ENCODE results near the gene DDX1.

GRCh38 chr2:15609341-15610042 lies 17.8 kb downstream of the DDX1 start:
- TF ChIP-seq SAFB (IDR thresholded peaks at IDR 0.05; ENCODE audit: borderline replicate concordance, low read depth, low read length) (no peak), SREBF2 (CRISPR knock-in tag; IDR thresholded peaks at IDR 0.05) (no peak), HSF4 (CRISPR knock-in tag; IDR thresholded peaks at IDR 0.05; ENCODE audit: borderline replicate concordance) (no peak), CEBPB (tag; IDR thresholded peaks at IDR 0.05) (no peak), CAMTA2 (CRISPR knock-in tag; conservative IDR thresholded peaks at IDR 0.05) (no peak), ZNF518B (CRISPR knock-in tag; IDR thresholded peaks at IDR 0.05) (no peak), ZNF184 (CRISPR knock-in tag; IDR thresholded peaks at IDR 0.05) (no peak), FOXP1 (CRISPR knock-in tag; IDR thresholded peaks at IDR 0.05) (no peak), FOXP4 (CRISPR knock-in tag; IDR thresholded peaks at IDR 0.05; ENCODE audit: borderline replicate concordance) (no peak), ILF3 (IDR thresholded peaks at IDR 0.05; ENCODE audit: borderline replicate concordance) (no peak), PRDM10 (IDR thresholded peaks at IDR 0.05; ENCODE audit: partially characterized antibody) (no peak)
- TF ChIP-seq, protein P1, sequence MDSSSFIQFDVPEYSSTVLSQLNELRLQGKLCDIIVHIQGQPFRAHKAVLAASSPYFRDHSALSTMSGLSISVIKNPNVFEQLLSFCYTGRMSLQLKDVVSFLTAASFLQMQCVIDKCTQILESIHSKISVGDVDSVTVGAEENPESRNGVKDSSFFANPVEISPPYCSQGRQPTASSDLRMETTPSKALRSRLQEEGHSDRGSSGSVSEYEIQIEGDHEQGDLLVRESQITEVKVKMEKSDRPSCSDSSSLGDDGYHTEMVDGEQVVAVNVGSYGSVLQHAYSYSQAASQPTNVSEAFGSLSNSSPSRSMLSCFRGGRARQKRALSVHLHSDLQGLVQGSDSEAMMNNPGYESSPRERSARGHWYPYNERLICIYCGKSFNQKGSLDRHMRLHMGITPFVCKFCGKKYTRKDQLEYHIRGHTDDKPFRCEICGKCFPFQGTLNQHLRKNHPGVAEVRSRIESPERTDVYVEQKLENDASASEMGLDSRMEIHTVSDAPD (CRISPR knock-in tag; IDR thresholded peaks at IDR 0.05) = no peak
- TF ChIP-seq, protein P2, sequence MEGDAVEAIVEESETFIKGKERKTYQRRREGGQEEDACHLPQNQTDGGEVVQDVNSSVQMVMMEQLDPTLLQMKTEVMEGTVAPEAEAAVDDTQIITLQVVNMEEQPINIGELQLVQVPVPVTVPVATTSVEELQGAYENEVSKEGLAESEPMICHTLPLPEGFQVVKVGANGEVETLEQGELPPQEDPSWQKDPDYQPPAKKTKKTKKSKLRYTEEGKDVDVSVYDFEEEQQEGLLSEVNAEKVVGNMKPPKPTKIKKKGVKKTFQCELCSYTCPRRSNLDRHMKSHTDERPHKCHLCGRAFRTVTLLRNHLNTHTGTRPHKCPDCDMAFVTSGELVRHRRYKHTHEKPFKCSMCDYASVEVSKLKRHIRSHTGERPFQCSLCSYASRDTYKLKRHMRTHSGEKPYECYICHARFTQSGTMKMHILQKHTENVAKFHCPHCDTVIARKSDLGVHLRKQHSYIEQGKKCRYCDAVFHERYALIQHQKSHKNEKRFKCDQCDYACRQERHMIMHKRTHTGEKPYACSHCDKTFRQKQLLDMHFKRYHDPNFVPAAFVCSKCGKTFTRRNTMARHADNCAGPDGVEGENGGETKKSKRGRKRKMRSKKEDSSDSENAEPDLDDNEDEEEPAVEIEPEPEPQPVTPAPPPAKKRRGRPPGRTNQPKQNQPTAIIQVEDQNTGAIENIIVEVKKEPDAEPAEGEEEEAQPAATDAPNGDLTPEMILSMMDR (IDR thresholded peaks at IDR 0.05 in 2 of 3, conservative IDR thresholded peaks at IDR 0.05 in 1 of 3; ENCODE audit: insufficient read depth in 2 of 3, low read depth in 1 of 3, low read length in 3 of 3) = no peak
- TF ChIP-seq, protein P3, sequence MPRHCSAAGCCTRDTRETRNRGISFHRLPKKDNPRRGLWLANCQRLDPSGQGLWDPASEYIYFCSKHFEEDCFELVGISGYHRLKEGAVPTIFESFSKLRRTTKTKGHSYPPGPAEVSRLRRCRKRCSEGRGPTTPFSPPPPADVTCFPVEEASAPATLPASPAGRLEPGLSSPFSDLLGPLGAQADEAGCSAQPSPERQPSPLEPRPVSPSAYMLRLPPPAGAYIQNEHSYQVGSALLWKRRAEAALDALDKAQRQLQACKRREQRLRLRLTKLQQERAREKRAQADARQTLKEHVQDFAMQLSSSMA (CRISPR knock-in tag; IDR thresholded peaks at IDR 0.05) = no peak

Data from K562 (cell line).